ENCODE data around the gene CCDC183.
"Not testable (repeated sequence)": the region's sequence is repeated elsewhere in the genome, so short reads cannot be mapped to it uniquely, and the experiment has no call there.

CCDC183 gene

DNA sequence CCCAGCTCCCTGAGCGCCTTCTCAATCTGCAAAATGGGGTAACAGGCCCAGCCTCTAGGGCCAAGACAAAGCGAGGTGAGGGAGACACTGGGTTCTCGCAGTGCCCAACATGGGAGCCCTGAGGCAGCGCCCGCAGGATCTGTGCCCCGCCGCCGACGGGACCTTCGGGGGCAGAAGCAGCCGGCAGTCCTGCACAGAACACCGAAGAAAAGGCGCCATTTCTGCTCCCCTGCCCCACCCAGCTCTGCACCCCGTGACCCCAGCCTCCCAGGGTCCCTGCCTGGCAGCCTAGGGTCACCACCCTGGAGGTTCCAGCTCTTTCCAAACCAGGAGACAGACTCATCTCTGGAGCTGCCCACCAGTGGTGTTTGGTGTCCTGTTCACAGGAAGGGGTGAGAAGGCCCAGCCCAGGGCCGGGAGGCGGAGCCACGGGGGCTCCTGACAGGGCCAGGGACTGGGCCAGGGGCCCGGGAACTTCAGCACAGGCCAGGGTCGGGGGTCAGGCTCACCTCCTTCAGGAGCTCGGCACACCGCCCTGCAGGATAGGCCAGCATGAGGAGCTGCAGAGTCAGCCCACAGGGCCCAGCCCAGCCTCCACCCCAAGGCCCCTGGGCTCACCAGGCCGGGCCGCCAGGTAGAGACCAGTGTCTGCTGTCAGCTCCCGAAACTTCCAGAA, 41.4 kb upstream of the CCDC183 start:
- Histone ChIP-seq H3K27me3 (peaks cover 34% of the 10 kb centered on the region), H3K9me3 (peaks cover 6% of the 10 kb centered on the region), H3K4me3 (ENCODE audit: low read depth in 1 of 2, low read length in 1 of 2) (no peak overlapping the region), H3K36me3 (no peaks in the 10 kb centered on the region), H3K4me1 (ENCODE audit: control insufficient read depth in 1 of 2, insufficient read depth in 1 of 2, low read depth in 1 of 2, low read length in 1 of 2) (no peaks in the 10 kb centered on the region), H3K27ac (no peak overlapping the region)
- TF ChIP-seq, protein P1, sequence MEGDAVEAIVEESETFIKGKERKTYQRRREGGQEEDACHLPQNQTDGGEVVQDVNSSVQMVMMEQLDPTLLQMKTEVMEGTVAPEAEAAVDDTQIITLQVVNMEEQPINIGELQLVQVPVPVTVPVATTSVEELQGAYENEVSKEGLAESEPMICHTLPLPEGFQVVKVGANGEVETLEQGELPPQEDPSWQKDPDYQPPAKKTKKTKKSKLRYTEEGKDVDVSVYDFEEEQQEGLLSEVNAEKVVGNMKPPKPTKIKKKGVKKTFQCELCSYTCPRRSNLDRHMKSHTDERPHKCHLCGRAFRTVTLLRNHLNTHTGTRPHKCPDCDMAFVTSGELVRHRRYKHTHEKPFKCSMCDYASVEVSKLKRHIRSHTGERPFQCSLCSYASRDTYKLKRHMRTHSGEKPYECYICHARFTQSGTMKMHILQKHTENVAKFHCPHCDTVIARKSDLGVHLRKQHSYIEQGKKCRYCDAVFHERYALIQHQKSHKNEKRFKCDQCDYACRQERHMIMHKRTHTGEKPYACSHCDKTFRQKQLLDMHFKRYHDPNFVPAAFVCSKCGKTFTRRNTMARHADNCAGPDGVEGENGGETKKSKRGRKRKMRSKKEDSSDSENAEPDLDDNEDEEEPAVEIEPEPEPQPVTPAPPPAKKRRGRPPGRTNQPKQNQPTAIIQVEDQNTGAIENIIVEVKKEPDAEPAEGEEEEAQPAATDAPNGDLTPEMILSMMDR (IDR thresholded peaks at IDR 0.05): no peak

DNA sequence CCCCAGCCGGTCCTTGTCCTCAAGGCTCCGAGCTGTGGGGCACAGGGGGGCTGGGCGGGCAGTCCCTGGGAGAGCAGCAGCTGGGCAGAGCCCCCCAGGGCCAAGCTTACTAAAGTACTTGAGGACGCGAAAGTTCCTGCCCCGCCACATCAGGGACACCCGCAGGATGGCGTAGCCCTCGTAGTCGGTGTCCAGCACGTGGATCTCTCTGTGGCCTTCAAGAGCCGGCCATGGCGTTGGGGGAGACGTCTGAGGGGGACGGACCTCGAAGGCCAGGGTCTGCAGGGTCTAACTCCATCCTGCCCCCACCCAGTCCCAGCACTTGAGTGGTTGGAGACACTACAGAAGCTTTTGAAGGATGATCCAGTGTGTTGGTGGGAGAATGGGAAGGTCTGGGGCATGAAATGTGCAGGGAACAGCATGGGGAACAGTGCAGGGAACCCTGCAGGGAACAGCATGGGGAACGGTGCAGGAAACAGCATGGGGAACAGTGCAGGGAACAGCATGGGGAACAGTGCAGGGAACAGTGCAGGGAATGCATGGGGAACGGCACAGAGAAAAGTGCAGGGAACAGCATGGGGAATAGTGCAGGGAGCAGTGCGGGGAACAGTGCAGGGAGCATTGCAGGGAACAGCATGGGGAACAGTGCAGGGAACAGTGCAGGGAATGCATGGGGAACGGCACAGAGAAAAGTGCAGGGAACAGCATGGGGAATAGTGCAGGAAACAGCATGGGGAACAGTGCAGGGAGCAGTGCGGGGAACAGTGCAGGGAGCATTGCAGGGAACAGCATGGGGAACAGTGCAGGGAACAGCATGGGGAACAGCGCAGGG, 40.6 kb upstream of the CCDC183 start:
- H3K36me3 ChIP-seq; H3K4me3 ChIP-seq (ENCODE audit: low read depth in 1 of 2, low read length in 1 of 2); H3K9me3 ChIP-seq; H3K4me1 ChIP-seq (ENCODE audit: control insufficient read depth in 1 of 2, insufficient read depth in 1 of 2, low read depth in 1 of 2, low read length in 1 of 2); H3K27ac ChIP-seq: not testable (repeated sequence)
- H3K27me3 ChIP-seq: peaks cover 29% of the 10 kb centered on the region

DNA sequence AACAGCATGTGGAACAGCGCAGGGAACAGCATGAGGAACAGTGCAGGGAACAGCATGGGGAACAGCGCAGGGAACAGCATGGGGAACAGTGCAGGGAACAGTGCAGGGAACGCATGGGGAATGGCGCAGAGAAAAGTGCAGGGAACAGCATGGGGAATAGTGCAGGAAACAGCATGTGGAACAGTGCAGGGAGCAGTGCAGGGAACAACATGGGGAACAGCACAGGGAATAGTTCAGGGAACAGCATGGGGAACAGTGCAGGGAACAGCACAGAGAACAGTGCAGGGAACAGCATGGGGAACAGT, 40.1 kb upstream of the CCDC183 start:
- Histone ChIP-seq H3K4me1 (ENCODE audit: control insufficient read depth in 1 of 2, insufficient read depth in 1 of 2, low read depth in 1 of 2, low read length in 1 of 2) (no peaks in the 10 kb centered on the region), H3K27ac (no peak overlapping the region), H3K27me3 (peaks cover 28% of the 10 kb centered on the region), H3K9me3 (peaks cover 6% of the 10 kb centered on the region), H3K36me3 (no peaks in the 10 kb centered on the region), H3K4me3 (ENCODE audit: low read depth in 1 of 2, low read length in 1 of 2) (no peak overlapping the region)
- TF ChIP-seq, protein P1 (IDR thresholded peaks at IDR 0.05): no peak

- no peak overlapping the region for H3K4me3 ChIP-seq (ENCODE audit: low read depth in 1 of 2, low read length in 1 of 2)
- H3K4me1 ChIP-seq (ENCODE audit: control insufficient read depth in 1 of 2, insufficient read depth in 1 of 2, low read depth in 1 of 2, low read length in 1 of 2): no peaks in the 10 kb centered on the region
- TF ChIP-seq, protein P1 (IDR thresholded peaks at IDR 0.05): no peak
- H3K9me3 ChIP-seq: peaks cover 4% of the 10 kb centered on the region
- H3K36me3 ChIP-seq: no peaks in the 10 kb centered on the region
- no peak overlapping the region for H3K27ac ChIP-seq
- H3K27me3 ChIP-seq: peaks cover 32% of the 10 kb centered on the region
These were observed 39.3 kb upstream of the CCDC183 start for GRCh38 chr9:136756836-136757235.

GRCh38 chr9:136757328-136757727, 38.8 kb upstream of the CCDC183 start:
- Histone ChIP-seq H3K9me3 (no peaks in the 10 kb centered on the region), H3K4me3 (ENCODE audit: low read depth in 1 of 2, low read length in 1 of 2) (no peak overlapping the region), H3K27ac (no peak overlapping the region), H3K27me3 (peaks cover 36% of the 10 kb centered on the region), H3K36me3 (no peaks in the 10 kb centered on the region), H3K4me1 (ENCODE audit: control insufficient read depth in 1 of 2, insufficient read depth in 1 of 2, low read depth in 1 of 2, low read length in 1 of 2) (no peaks in the 10 kb centered on the region)
- TF ChIP-seq, protein P1 (IDR thresholded peaks at IDR 0.05): no peak

DNA sequence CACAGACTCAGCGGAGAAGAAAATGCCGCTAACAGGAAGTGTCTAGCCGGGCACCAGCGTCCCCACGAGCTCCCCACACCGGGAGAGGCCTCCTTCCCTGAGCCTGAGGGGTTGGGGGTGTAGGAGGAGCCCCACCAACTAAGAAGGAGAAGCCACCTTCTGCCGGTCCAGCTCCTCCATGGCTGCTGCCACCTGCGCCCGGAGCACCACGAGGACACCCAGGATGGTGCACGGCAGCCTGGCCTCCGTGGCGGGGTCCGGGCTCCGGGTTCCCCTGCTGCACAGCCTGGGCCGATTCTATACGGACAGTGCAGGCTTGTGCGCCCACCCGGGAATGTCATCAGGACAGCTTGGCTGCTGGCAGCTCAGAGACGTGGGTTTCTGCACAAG, 38.4 kb upstream of the CCDC183 start:
- no peak overlapping the region for H3K4me3 ChIP-seq (ENCODE audit: low read depth in 1 of 2, low read length in 1 of 2)
- peaks cover 41% of the 10 kb centered on the region for H3K27me3 ChIP-seq
- no peaks in the 10 kb centered on the region for H3K9me3 ChIP-seq
- H3K4me1 ChIP-seq (ENCODE audit: control insufficient read depth in 1 of 2, insufficient read depth in 1 of 2, low read depth in 1 of 2, low read length in 1 of 2): no peaks in the 10 kb centered on the region
- H3K27ac ChIP-seq: no peak overlapping the region
- TF ChIP-seq, protein P1 (IDR thresholded peaks at IDR 0.05): no peak
- no peaks in the 10 kb centered on the region for H3K36me3 ChIP-seq
